HG03064 (cell line): ENCODE results near the gene MTG1.
A peak's percentile ranks its signal among the peaks of the same experiment; 100 is the strongest.
"Not testable (repeated sequence)": the region's sequence is repeated elsewhere in the genome, so short reads cannot be mapped to it uniquely, and the experiment has no call there.

Experiments used
- ATAC-seq: cut with Tn5 transposase; IDR thresholded peaks from one replicate; pipeline ENCODE4 v1.9.1; 2021; ENCODE audit warnings: low read depth; ENCODE audit not compliant: unreplicated experiment

The MTG1 gene

DNA sequence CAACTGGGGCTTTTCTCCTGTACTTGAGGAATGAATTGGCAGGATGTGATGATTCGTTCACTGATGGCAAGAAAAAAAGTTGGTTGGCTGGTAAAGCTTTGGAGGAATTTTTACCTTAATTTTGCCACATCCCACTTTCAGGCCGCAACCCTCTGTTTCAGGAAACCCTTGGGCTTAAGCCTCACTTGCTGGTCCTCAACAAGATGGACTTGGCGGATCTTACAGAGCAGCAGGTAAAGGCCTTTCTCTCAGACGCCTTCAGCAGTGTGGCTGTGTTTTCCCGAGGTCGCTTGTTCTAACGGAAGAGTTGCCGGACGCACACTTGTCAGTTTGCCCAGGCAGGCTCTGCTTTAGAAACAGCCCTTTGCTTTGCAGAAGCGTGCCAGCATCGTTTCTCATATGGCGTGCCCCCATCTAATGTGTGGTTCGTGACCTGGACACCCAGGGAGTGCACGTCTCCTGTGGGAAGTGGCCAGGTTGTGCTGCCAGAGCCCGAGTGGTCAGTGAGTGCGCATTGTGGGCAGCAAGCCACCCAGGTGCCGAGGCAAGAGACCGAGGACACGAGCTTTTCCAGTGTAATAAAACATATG lies 2.2 kb downstream of the MTG1 start:
- no peak for ATAC-seq

GRCh38 chr10:133397938-133398337 lies 4.0 kb downstream of the MTG1 start:
- ATAC-seq = no peak

DNA sequence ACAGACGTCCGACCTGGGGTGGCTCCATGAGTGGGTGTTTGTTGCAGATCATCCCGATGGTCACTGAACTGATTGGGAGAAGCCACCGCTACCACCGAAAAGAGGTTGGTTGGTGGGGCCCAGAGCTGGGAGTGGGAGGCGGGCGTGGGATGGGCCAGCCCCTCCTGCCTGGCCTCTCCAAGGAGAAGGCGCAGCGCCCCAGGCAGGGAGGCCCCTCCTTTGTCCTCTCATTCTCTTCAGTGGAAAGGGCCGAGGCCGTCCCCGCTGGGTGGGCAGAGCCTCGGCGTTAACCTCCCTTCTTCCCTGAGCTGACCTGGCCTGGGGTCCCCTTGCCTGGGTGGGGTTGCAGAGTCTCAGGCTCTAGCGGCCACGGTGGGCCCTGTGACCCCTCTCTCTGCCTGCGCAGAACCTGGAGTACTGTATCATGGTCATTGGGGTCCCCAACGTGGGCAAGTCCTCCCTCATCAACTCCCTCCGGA lies 5.2 kb downstream of the MTG1 start:
- no peak for ATAC-seq

DNA sequence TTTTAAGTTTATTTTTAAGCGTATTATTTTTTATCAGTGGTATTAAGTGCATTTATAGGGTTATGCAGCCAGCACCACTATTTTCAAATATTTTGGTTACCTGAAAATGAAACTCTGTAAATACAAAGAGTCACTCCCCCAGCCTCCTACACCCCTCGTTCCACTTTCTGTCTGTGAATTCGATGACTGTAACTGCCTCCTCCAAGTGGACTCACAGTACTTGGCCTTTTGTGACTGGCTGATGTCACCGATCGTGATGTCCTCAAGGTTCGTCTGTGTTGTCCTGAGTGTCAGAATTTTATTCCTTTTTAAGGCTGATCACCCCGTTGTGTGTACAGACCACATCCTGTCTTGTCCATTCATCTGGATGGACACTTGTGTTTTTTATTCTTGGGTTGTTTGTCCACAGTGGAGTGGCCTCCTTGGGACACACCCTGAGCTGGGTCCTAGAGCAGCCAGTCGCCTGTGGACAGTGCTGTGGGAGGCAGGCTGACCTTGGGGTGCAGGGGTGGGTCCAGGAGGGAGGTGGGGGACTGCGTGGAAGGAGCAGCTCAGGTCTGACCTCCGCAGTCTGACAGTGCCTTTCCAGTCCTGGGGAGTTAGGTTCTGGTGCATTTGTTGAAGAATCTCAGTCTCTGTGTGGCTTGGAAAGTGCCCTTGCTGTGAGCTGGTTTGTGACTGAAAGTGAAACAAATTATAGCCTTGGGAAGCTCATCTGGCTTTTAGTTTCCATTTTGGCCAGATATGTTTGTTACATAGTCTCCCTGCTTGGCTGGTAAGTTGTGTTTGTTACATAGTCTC lies 6.9 kb downstream of the MTG1 start:
- ATAC-seq = no peak

DNA sequence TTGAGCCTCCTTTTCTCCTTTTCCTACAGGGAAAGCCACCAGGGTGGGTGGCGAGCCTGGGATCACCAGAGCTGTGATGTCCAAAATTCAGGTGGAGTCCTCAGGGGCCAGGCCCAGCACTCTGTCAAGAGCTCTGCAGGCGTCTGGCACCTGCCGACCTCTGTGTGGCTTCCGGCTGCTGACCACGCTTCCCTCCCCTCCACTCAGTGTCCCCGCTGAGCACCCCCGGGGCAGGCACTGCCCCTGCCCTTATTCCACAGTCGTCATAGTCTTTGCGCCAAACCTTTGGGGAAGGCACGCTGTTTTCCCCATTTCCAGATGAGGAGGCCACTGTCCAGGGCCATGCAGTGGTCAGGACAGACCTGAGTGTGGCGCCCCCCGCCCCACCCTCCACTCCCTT lies 7.5 kb downstream of the MTG1 start:
- no peak for ATAC-seq

- no peak for ATAC-seq
Measured at GRCh38 chr10:133401981-133402725, 8.2 kb downstream of the MTG1 start.

DNA sequence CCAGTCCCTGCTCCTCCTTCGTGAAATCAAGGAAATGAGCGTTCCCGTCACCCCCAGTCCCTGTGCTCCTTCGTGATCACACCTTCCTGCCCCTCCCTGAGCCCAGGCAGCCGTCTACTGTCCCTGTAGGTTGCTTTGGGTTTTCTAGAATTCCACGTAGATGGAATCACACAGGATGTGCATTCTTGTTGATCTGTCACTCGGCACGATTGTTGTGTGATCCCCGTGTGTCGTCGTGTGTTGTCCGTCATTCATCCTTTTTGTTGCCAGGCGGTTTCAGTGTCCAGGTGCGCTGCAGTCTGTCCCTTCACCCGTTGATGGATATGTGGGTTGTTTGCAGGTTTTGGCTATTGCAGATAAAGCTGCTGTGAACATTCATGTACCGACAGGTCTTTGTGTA lies 9.4 kb downstream of the MTG1 start:
- no peak for ATAC-seq

DNA sequence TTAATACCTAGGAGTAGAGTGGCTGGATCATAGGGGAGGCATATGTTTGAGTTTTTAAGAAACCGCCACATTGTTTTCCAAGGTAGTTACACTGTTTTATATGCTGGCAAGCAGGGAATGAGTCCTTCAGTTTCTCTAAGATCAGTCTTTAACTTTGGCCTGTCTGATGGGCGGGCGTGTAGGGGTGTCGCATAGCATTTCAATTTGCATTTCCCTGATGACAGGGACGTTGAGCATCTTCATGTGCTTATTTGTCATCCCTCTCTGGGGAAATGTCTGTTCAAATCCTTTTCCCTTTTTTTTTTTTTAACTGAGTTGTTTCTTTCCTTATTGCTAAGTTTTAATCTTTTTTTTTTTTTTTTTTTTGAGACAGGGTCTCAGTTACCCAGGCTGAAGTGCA lies 9.8 kb downstream of the MTG1 start:
- ATAC-seq = no peak

DNA sequence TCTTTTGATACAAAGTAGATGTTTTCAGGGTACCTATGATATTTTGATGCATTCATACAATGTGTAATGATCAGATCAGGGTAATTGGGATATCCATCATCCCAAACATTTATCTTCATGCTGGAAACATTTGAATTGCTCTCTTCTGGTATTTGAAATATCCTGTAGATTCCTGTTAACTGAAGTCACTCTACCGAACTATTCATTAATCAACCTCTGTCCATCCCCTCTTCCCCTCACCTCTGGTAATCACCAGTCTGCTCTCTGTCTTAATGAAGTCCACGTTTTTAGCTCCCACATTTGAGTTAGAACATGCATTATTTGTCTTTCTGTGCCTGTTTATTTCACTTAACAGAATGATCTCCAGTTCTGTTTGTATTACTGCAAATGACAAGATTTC lies 11.3 kb downstream of the MTG1 start:
- no peak for ATAC-seq

DNA sequence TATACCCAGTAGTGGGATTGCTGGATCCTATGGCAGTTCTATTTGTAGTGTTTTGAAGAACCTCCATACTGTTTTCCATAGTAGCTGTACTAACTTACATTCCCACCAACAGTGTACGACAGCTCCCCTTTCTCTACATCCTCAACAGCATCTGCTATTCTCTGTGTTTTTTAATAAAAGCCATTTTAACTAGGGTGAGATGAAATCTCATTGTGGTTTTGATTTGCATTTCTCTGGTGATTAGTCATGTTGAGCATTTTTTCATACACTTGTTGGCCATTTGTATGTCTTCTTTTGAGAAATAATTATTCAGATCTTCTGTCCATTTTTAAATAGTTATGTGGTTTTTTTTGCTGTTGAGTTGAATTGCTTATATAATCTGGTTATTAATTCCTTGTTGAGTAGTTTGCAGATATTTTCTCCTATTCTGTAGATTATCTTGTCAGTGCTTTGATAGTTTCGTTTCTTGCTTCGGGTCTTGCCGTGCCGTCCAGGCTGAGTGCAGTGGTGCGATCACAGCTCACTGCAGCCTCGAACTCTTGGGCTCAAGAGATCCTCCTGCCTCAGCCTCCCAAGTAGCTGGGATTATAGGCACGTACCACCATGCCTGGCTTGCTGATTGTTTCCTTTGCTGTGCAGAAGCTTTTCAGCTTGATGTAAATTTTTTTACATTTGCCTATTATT lies 12.0 kb downstream of the MTG1 start:
- peak; percentile 62 for ATAC-seq

- ATAC-seq = no peak
Measured at GRCh38 chr10:133411523-133412380, 17.8 kb downstream of the MTG1 start.

GRCh38 chr10:133412381-133412711 lies 18.4 kb downstream of the MTG1 start:
- ATAC-seq = no peak

GRCh38 chr10:133414401-133414800 lies 20.4 kb downstream of the MTG1 start:
- ATAC-seq = not testable (repeated sequence)

DNA sequence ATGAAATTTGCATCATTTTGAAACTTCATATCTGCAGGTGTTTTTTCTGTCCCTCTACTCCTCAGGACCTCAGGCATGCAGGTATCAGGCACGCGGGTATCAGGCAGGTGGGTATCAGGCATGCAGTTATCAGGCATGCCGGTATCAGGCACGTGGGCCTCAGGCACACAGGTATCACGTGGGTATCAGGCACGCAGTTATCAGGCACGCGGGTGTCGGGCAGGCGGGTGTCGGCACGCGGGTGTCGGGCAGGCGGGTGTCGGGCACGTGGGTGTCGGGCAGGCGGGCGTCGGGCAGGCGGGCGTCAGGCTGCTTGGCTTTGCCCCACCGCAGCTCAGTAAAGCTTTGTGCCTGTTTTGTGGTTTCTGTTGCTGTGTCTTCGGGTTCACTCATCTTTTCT lies 21.8 kb downstream of the MTG1 start:
- no peak for ATAC-seq

- no peak for ATAC-seq
Measured at GRCh38 chr10:133418289-133418993, 24.5 kb downstream of the MTG1 start.

GRCh38 chr10:133419211-133419950 lies 25.4 kb downstream of the MTG1 start:
- ATAC-seq = no peak

GRCh38 chr10:133420028-133420427 lies 26.1 kb downstream of the MTG1 start:
- ATAC-seq = no peak

- ATAC-seq = no peak
Measured at GRCh38 chr10:133420579-133420978, 26.6 kb downstream of the MTG1 start.
